Uterus (tissue), 4 donors: ENCODE measurements around the gene RB1. TPM values are rescaled to one million over a fixed set of nuclear protein-coding genes. Genes with fewer than 3 reads are reported as not detected.

Experiments used
- DNase-seq, 2 donors: peaks; one replicate each; pipeline ENCODE4 v3.0.0-alpha.2; 2019 to 2020
- H3K27ac ChIP-seq, 2 donors: fragments of 200-600 bp; sonication (generic); 1 replicate in 1 of 2; 2 replicates in 1 of 2; pipeline ENCODE4 v1.5.1; 2016 to 2018
- H3K27me3 ChIP-seq, 2 donors: fragments of 200-600 bp; sonication (generic); one replicate each; pipeline ENCODE4 v1.5.1; 2018 to 2019; ENCODE audit warnings: control low read depth in 1 of 2
- H3K36me3 ChIP-seq, 2 donors: fragments of 200-600 bp; sonication (generic); one replicate each; pipeline ENCODE4 v1.5.1; 2019; ENCODE audit warnings: control low read depth in 1 of 2
- H3K4me1 ChIP-seq, 2 donors: fragments of 200-600 bp; sonication (generic); one replicate each; pipeline ENCODE4 v1.5.1; 2018 to 2019; ENCODE audit warnings: control low read depth in 1 of 2
- H3K4me3 ChIP-seq, 2 donors: fragments of 200-600 bp; sonication (generic); 1 replicate in 1 of 2; 2 replicates in 1 of 2; pipeline ENCODE4 v1.5.1; 2018 to 2019; ENCODE audit warnings: mild to moderate bottlenecking in 1 of 2
- H3K9me3 ChIP-seq, 2 donors: fragments of 200-600 bp; sonication (generic); one replicate each; pipeline ENCODE4 v1.5.1; 2019; ENCODE audit warnings: control low read depth in 1 of 2
- CTCF ChIP-seq, 4 experiments: fragments of 200-600 bp in 2 of 4; fragments of 450-650 bp in 2 of 4; sonication (generic) in 2 of 4; IDR thresholded peaks; one replicate each; pipeline ENCODE4 v1.5.1; 2016 to 2019; ENCODE audit warnings: antibody characterized with exemption in 4 of 4, mild to moderate bottlenecking in 2 of 4, moderate library complexity in 1 of 4
- POLR2A ChIP-seq, 2 donors: fragments of 450-650 bp; IDR thresholded peaks; one replicate each; pipeline ENCODE4 v1.6.1; 2016; ENCODE audit warnings: antibody characterized with exemption in 2 of 2, mild to moderate bottlenecking in 1 of 2, moderate library complexity in 1 of 2
- intact Hi-C: fragments of 100-400 bp; cut with DNase I; formaldehyde crosslinking; loops from one replicate; pipeline ENCODE4 v1.15.1; 2023; ENCODE audit warnings: low total_unique reads
- total RNA-seq, 4 donors: library from RNA; depleted of rRNA in 3 of 4; stranded (reverse); fragments of >200 nt in 3 of 4; gene quantifications; one replicate each; pipeline versions ENCODE4 v1.1.0 to v1.2.4, GENCODE V29; 2014 to 2023
- donor health status: DM: yes; HTN: yes; CAD: no.

Gene RB1
- total RNA-seq, 4 donors from 2014 or later = 27.4 to 58.1 (median 33.9) TPM

- no peaks in the 10 kb centered on the region for H3K27me3 ChIP-seq
- intact Hi-C loops = no loop called here
- no peaks in the 10 kb centered on the region for H3K9me3 ChIP-seq
- no peak overlapping the region for H3K4me3 ChIP-seq
- no peak for DNase-seq
- TF ChIP-seq CTCF (IDR thresholded peaks at IDR 0.05) (no peak), POLR2A (IDR thresholded peaks at IDR 0.05) (no peak)
- no peak overlapping the region for H3K27ac ChIP-seq
- H3K36me3 ChIP-seq = peaks cover 0 to 2% of the 10 kb centered on the region in 2 donors
- no peaks in the 10 kb centered on the region for H3K4me1 ChIP-seq
These were observed 183.3 kb downstream of the RB1 start for GRCh38 chr13:48486836-48487235.

GRCh38 chr13:48487968-48488367 lies 184.4 kb downstream of the RB1 start:
- H3K36me3 ChIP-seq = no peaks in the 10 kb centered on the region

GRCh38 chr13:48488995-48489394 lies 185.4 kb downstream of the RB1 start:
- TF ChIP-seq POLR2A (IDR thresholded peaks at IDR 0.05) (no peak), CTCF (IDR thresholded peaks at IDR 0.05) (no peak)
- intact Hi-C loops = no loop called here
- H3K27me3 ChIP-seq = no peaks in the 10 kb centered on the region
- no peaks in the 10 kb centered on the region for H3K4me1 ChIP-seq
- H3K4me3 ChIP-seq = no peak overlapping the region
- no peak for DNase-seq
- no peaks in the 10 kb centered on the region for H3K36me3 ChIP-seq
- H3K27ac ChIP-seq = no peak overlapping the region
- H3K9me3 ChIP-seq = no peaks in the 10 kb centered on the region

More at GRCh38 chr13:48487968-48488367, 184.4 kb downstream of the RB1 start:
- Histone ChIP-seq H3K4me1 (no peaks in the 10 kb centered on the region), H3K4me3 (no peak overlapping the region), H3K27me3 (no peaks in the 10 kb centered on the region), H3K27ac (no peak overlapping the region), H3K9me3 (no peaks in the 10 kb centered on the region)
- no peak for DNase-seq
- intact Hi-C loops = no loop called here
- TF ChIP-seq CTCF (IDR thresholded peaks at IDR 0.05) = no peak
- no peak for TF ChIP-seq POLR2A (IDR thresholded peaks at IDR 0.05)

GRCh38 chr13:48489666-48490065 lies 186.1 kb downstream of the RB1 start:
- no peaks in the 10 kb centered on the region for H3K27me3 ChIP-seq
- TF ChIP-seq CTCF (IDR thresholded peaks at IDR 0.05) (no peak), POLR2A (IDR thresholded peaks at IDR 0.05) (no peak)
- no peaks in the 10 kb centered on the region for H3K4me1 ChIP-seq
- no peaks in the 10 kb centered on the region for H3K9me3 ChIP-seq
- no peaks in the 10 kb centered on the region for H3K36me3 ChIP-seq
- intact Hi-C loops = no loop called here
- H3K27ac ChIP-seq = no peak overlapping the region
- no peak overlapping the region for H3K4me3 ChIP-seq
- no peak for DNase-seq

GRCh38 chr13:48490241-48490640 lies 186.7 kb downstream of the RB1 start:
- no peak overlapping the region for H3K27ac ChIP-seq

More at GRCh38 chr13:48490241-48490640, 186.7 kb downstream of the RB1 start:
- Histone ChIP-seq H3K27me3 (no peaks in the 10 kb centered on the region), H3K4me1 (no peaks in the 10 kb centered on the region), H3K4me3 (no peak overlapping the region), H3K9me3 (no peaks in the 10 kb centered on the region), H3K36me3 (no peaks in the 10 kb centered on the region)
- TF ChIP-seq CTCF (IDR thresholded peaks at IDR 0.05) = no peak
- TF ChIP-seq POLR2A (IDR thresholded peaks at IDR 0.05) = no peak
- DNase-seq = no peak
- intact Hi-C loops = no loop called here
